HL-60 (cell line): ENCODE data around the gene UBR4.

Experiments used
- CTCF ChIP-seq: IDR thresholded peaks from one replicate; pipeline ENCODE4 v1.5.1; 2011; ENCODE audit warnings: low read length, control low read depth, inconsistent platforms; ENCODE audit not compliant: insufficient read depth
- GABPA ChIP-seq: IDR thresholded peaks from 2 replicates; pipeline ENCODE4 v1.6.1; 2012; ENCODE audit warnings: low read depth
- POLR2AphosphoS5 ChIP-seq: IDR thresholded peaks from 2 replicates; pipeline ENCODE4 v1.6.1; 2012; ENCODE audit warnings: low read depth
- SPI1 ChIP-seq: IDR thresholded peaks from 2 replicates; pipeline ENCODE4 v1.6.1; 2012; ENCODE audit warnings: low read depth, mild to moderate bottlenecking, borderline replicate concordance
- TF ChIP-seq, protein P1 (sequence below): IDR thresholded peaks from 2 replicates; pipeline ENCODE4 v1.6.1; 2012; ENCODE audit warnings: low read depth; ENCODE audit not compliant: insufficient replicate concordance

GRCh38 chr1:19055701-19056100 lies 154.4 kb downstream of the UBR4 start:
- TF ChIP-seq CTCF = no peak
- TF ChIP-seq POLR2AphosphoS5 = no peak
- TF ChIP-seq GABPA = no peak
- no peak for TF ChIP-seq SPI1
- TF ChIP-seq, protein P1, sequence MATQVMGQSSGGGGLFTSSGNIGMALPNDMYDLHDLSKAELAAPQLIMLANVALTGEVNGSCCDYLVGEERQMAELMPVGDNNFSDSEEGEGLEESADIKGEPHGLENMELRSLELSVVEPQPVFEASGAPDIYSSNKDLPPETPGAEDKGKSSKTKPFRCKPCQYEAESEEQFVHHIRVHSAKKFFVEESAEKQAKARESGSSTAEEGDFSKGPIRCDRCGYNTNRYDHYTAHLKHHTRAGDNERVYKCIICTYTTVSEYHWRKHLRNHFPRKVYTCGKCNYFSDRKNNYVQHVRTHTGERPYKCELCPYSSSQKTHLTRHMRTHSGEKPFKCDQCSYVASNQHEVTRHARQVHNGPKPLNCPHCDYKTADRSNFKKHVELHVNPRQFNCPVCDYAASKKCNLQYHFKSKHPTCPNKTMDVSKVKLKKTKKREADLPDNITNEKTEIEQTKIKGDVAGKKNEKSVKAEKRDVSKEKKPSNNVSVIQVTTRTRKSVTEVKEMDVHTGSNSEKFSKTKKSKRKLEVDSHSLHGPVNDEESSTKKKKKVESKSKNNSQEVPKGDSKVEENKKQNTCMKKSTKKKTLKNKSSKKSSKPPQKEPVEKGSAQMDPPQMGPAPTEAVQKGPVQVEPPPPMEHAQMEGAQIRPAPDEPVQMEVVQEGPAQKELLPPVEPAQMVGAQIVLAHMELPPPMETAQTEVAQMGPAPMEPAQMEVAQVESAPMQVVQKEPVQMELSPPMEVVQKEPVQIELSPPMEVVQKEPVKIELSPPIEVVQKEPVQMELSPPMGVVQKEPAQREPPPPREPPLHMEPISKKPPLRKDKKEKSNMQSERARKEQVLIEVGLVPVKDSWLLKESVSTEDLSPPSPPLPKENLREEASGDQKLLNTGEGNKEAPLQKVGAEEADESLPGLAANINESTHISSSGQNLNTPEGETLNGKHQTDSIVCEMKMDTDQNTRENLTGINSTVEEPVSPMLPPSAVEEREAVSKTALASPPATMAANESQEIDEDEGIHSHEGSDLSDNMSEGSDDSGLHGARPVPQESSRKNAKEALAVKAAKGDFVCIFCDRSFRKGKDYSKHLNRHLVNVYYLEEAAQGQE = no peak
